HG03439 (cell line): ENCODE measurements around the gene RNASE12.
"Not testable (repeated sequence)": the region's sequence is repeated elsewhere in the genome, so short reads cannot be mapped to it uniquely, and the experiment has no call there.

Experiments used
- ATAC-seq: cut with Tn5 transposase; IDR thresholded peaks from one replicate; pipeline ENCODE4 v1.9.1; 2021; ENCODE audit warnings: mild to moderate bottlenecking, moderate library complexity; ENCODE audit not compliant: unreplicated experiment

RNASE12 gene

GRCh38 chr14:20614038-20614840 lies 23.1 kb upstream of the RNASE12 start:
- ATAC-seq: no peak

- peak; percentile 68 for ATAC-seq
These were observed 22.2 kb upstream of the RNASE12 start for GRCh38 chr14:20613094-20614037.

GRCh38 chr14:20612403-20612802 lies 21.2 kb upstream of the RNASE12 start:
- ATAC-seq: no peak

- no peak for ATAC-seq
These were observed 20.1 kb upstream of the RNASE12 start for GRCh38 chr14:20611277-20611676.

GRCh38 chr14:20610002-20610765 lies 19.0 kb upstream of the RNASE12 start:
- ATAC-seq: no peak

GRCh38 chr14:20609215-20610001 lies 18.2 kb upstream of the RNASE12 start:
- ATAC-seq: peak; percentile 28

GRCh38 chr14:20608383-20609110 lies 17.4 kb upstream of the RNASE12 start:
- no peak for ATAC-seq

- ATAC-seq: no peak
These were observed 16.4 kb upstream of the RNASE12 start for GRCh38 chr14:20607617-20608016.

- no peak for ATAC-seq
These were observed 15.7 kb upstream of the RNASE12 start for GRCh38 chr14:20606902-20607242.

- no peak for ATAC-seq
These were observed 15.2 kb upstream of the RNASE12 start for GRCh38 chr14:20606190-20606901.

GRCh38 chr14:20603813-20604690 lies 12.9 kb upstream of the RNASE12 start:
- ATAC-seq: no peak

- no peak for ATAC-seq
These were observed 11.4 kb upstream of the RNASE12 start for GRCh38 chr14:20602583-20602982.

- no peak for ATAC-seq
These were observed 10.3 kb upstream of the RNASE12 start for GRCh38 chr14:20601522-20601921.

GRCh38 chr14:20597108-20597507 lies 5.9 kb upstream of the RNASE12 start:
- ATAC-seq: no peak

GRCh38 chr14:20595726-20596125 lies 4.5 kb upstream of the RNASE12 start:
- ATAC-seq: not testable (repeated sequence)

- no peak for ATAC-seq
These were observed 1.4 kb upstream of the RNASE12 start for GRCh38 chr14:20592574-20592973.

- no peak for ATAC-seq
These were observed 3.6 kb downstream of the RNASE12 start, which contains the start of gene RNASE11 for GRCh38 chr14:20587489-20588154. RNASE11 (minus strand) TSS chr14:20588001.
